GM04503 (cell line): ENCODE measurements around the gene PIM2.

Source experiments
- DNase-seq: peaks from one replicate; pipeline ENCODE4 v3.0.0-alpha.2; 2012; ENCODE audit warnings: low read depth

PIM2 gene

GRCh38 chrX:48935301-48935670 lies 16.5 kb upstream of the PIM2 start:
- DNase-seq: no peak

DNA sequence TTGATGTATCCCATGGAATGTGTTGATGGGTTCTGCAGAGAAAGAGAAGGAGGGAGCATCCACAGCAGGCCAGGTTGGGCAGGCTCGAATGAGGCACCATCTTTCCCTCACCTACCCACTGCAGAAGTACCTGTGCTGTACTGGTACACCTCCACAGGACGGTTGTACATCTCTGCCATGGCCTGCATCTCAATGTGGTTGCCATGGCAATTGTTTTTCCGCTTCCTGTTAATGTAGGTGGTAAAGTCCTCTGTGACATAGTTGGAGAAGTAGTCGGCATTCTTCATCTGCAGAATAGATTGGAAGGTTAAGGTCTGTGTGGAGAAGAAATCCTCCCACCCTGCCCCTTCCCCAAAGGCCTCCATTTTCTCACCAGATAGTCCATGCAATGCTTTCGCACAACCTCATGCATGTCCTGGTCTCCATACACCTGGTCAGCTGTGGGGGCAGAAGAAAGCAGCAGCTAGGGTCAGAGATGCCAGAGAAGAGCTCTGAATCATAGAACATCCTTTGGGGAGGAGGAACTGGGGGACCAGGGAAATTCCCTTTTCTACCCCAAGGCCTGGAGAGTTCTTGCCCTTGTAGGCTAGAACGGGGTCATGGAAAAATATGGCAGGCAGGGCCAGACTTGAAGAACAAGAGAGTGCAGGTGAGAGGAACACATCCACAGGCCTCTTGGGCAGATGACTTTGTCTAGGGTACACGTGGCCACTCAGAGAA lies 15.9 kb upstream of the PIM2 start:
- no peak for DNase-seq

DNA sequence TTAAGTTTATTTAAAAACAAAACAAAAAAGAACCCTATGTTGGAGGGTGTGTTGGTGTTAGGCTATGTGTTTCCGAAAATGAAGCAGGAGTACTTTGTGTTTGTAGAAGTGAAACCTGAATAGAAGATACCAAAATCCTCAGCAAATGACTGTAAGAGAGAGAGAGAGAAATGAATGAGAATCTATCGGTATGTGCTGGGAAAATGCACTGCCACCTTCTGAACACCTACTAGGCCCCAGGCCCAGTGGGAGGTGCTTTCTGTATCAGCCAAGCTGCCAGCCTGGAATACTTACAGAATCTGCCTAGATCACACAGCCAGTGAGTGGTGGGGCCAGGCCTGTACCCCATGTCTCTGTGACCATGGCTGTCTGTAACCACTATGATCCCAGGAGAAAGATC lies 14.9 kb upstream of the PIM2 start:
- DNase-seq: no peak

GRCh38 chrX:48927736-48928382 lies 9.0 kb upstream of the PIM2 start:
- DNase-seq: no peak

DNA sequence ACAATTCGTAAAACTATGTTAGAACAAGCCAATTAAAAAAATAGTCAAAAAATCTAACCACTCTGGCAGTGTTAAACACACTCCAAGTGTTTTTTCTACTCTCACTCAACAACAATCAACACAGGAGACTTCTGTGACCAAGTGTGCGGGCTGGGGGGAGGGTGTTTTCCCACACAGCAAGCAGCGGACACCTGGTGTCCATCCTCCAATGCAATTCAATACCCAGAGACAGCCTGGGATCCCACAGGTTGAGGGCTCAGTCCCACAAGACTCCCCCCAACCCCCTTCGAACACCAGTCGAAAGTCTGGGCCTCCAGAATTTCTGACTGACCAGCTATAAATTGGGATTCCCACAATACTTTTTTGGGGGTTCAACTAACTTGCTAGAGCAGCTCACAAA lies 8.3 kb upstream of the PIM2 start:
- DNase-seq: no peak

DNA sequence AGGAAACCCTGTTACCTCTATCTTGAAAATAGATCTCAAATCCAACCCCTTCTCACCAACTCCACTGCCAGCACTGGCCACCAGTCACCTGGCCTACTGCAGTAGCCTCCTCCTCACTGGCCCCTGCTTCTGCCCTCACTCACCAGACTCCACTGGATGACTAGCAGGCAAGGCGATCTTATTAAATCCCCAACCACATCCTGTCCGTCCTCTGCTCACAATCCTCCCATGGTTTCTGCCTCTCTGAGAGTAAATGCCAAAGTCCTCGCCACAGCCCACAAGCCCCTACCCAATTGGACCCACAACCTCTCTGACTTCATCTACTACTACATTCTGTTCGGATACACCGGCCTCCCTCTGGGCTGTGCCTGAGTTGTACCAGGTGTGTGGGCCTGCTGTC lies 5.4 kb upstream of the PIM2 start:
- DNase-seq: no peak

GRCh38 chrX:48923771-48924170 lies 4.9 kb upstream of the PIM2 start:
- DNase-seq: no peak

DNA sequence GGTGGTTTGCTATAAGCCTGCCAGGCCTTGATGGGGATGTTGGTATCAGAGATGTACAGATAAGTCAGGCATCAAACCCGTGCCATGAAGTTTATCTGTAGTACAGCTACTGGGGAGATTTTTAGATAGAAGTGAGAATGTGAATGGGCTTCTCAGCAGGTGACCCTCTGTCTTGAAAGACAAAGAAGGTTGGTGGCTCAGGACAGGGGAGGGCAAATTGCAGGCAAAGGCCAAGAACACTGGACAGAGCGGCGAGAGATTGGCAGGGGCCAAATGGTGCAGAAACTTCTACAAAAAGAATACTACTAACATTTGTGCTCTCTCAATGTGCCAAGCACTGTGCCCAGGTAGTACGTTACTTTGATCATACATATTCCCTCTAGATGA lies 1.9 kb upstream of the PIM2 start:
- no peak for DNase-seq

- DNase-seq: no peak
Measured at GRCh38 chrX:48919947-48920717, 1.3 kb upstream of the PIM2 start.

DNA sequence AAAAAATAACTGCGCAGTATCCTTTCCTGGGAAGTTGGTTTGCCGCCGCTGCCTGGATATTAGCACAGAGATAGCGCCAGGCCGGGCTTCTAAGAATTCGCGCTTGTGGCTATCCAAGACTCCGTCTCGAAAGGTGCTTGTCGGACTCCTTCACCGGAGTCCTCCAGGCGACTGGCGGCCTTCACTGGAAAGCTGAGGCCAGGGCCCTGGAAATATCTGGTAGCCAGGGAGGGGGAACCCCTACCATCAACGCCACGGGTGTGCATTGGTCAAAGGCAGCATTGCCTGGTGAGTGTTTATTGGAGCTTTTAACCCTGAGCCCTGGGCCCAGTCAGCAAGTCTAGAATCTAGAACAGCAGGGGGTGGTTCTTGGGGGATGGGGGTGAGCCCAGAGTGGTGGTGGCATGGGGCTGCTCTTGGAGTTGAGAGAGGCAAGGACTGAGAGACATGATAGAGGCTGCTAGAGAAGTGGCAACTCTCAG lies 577 bp upstream of the PIM2 start:
- DNase-seq: no peak

GRCh38 chrX:48918301-48918642 lies 552 bp downstream of the PIM2 start:
- DNase-seq: no peak

GRCh38 chrX:48917139-48918001 lies 1.5 kb downstream of the PIM2 start:
- DNase-seq: peak; percentile 37

DNA sequence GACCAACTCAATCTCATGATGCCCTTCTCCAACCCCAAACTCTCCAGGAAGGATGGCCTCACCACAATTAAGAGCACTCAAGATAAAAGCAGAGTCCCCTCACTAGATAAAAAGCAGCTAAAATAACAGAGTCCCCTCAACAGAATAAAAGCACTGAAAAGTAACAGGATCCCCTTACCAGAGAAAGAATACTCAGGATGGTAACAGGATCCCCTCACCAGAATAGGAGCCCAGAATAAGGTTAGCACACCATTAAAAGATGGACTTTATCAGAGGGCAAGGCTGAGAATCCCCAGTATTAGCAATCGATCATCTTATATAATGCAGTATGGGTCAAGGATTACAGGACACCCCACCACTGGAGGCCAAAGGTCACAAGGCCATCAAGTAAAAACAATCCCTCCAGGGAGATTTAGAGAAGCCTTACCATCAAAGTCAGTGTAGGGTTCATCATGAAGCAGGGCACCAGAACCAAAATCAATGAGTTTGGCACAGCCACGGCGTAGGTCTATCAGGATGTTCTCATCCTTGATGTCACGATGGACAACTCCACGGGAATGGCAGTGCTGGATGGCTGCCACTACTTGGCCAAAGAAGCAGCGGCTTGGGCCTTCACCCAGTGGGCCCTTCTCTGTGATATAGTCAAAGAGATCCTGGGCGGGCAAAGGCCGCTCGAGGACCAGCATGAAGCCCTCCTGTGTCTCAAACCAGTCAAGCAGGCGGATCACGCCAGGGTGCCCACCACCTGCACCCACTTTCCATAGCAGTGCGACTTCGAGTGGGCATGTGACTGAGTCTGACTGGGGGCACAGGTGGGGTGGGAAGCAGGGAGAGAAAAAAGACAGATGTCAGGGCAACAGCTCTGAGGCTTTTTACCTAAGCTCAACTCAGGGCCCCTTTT lies 4.0 kb downstream of the PIM2 start:
- DNase-seq: no peak

GRCh38 chrX:48913605-48914366 lies 5.0 kb downstream of the PIM2 start:
- no peak for DNase-seq

DNA sequence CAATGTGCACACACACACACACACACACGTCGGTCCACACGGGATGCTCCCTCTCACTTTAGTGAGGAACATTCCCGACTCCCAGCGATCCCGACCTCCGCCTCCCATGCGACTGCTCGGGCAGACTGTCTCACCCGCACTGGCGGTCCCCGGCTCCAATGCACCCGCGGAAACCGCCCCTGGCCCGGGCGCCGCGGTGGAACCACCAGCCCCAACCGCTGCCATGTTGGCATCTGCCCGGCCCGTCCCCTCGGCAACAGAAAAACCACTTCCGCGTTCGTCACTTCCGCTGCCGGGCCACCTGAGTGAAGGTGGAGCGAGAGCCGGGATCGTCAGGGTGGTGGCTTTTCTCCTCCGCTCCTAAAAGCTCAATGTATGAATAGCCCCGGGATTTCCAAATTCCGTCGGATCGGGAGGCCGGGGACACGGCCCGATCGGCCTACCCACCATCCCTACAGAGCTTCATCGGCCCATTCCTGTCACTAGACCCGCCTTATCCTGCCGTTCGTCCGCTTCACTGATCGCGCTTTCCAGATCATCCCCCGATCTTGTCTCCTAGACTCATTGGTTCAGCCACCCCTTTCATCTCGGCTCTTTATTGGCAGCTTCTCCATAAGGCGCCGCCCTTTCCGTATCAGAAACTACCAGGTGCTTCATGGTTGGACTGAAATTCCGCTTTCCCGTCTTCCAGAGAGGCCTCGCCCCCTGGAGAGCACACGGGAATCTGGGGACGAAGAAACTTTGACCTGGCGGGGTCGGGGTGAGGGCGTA lies 7.2 kb downstream of the PIM2 start, which contains the start of gene SLC35A2:
SLC35A2 (minus strand) TSS at position 235 of the 771 bp plus-strand sequence; CDS start at position 225, 10 bp downstream.
- DNase-seq: no peak

- no peak for DNase-seq
Measured at GRCh38 chrX:48910926-48911411, 7.9 kb downstream of the PIM2 start.

- DNase-seq: no peak
Measured at GRCh38 chrX:48909703-48910294, 9.0 kb downstream of the PIM2 start.

DNA sequence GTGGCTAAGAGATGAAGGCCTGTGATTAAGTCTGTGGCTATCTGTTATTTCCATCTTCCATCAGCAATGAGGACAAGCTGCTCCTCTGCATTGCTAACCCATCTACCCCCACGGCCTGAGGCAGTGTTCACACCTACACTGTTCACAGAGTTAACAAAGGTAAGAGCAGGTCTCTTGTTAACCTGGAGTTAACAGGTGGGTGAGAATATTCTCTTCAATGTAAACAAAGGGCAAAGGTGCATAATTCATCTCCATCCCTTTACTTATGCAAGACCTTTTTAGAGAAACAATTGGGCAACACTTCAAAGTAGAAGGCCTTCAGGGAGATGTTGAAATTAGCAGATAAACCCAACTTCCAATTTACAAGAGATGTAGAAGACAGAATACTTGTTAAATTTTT lies 10.2 kb downstream of the PIM2 start:
- no peak for DNase-seq
